Keratinocyte (primary cell): ENCODE data around the gene UNC79. TPM values are rescaled to one million over a fixed set of nuclear protein-coding genes. Genes with fewer than 3 reads are reported as not detected.
A peak's percentile ranks its signal among the peaks of the same experiment; 100 is the strongest.

Experiments
- DNase-seq: peaks from one replicate; pipeline ENCODE4 v3.0.0-alpha.2; 2011; ENCODE audit warnings: low read depth, missing footprints, low spot score
- FAIRE-seq: peaks from 2 replicates; lab custom pipeline; 2011; peaks lifted over from hg19 to GRCh38; lab: Jason Lieb, UNC
- H2AFZ ChIP-seq: 2 replicates; pipeline ENCODE4 v1.6.0; 2012; ENCODE audit warnings: low read length, control low read depth, inconsistent platforms; ENCODE audit not compliant: control insufficient read depth
- H3K27ac ChIP-seq: 2 replicates; pipeline ENCODE4 v1.5.1; 2011; ENCODE audit warnings: low read length; ENCODE audit not compliant: control insufficient read depth, insufficient read depth
- H3K27me3 ChIP-seq: 3 replicates; pipeline ENCODE4 v1.6.0; 2011; ENCODE audit warnings: low read length; ENCODE audit not compliant: control insufficient read depth, insufficient read depth; ENCODE audit errors: extremely low read depth
- H3K36me3 ChIP-seq, 2 experiments: 2 replicates in 1 of 2; 3 replicates in 1 of 2; pipeline ENCODE4 v1.5.1; 2011; ENCODE audit warnings: low read length in 2 of 2, mild to moderate bottlenecking in 1 of 2; ENCODE audit not compliant: control insufficient read depth in 2 of 2, insufficient read depth in 2 of 2; ENCODE audit errors: extremely low read depth in 1 of 2
- H3K4me1 ChIP-seq: 3 replicates; pipeline ENCODE4 v1.5.1; 2011; ENCODE audit warnings: low read length; ENCODE audit not compliant: control insufficient read depth, insufficient read depth; ENCODE audit errors: extremely low read depth
- H3K4me2 ChIP-seq: 3 replicates; pipeline ENCODE4 v1.6.0; 2011; ENCODE audit warnings: low read depth, low read length; ENCODE audit not compliant: control insufficient read depth, insufficient read depth; ENCODE audit errors: extremely low read depth
- H3K4me3 ChIP-seq, 3 experiments: fragments of 200-600 bp in 1 of 3; sonication (generic) in 1 of 3; 2 replicates in 2 of 3; 3 replicates in 1 of 3; pipeline ENCODE4 v1.5.1; 2011 to 2016; ENCODE audit warnings: low read length in 3 of 3, mild to moderate bottlenecking in 3 of 3, control low read depth in 2 of 3, inconsistent platforms in 1 of 3, low read depth in 1 of 3, mixed read lengths in 1 of 3, mixed run types in 1 of 3, moderate library complexity in 1 of 3; ENCODE audit not compliant: control insufficient read depth in 2 of 3, insufficient read depth in 2 of 3; ENCODE audit errors: extremely low read depth in 1 of 3
- H3K79me2 ChIP-seq: 2 replicates; pipeline ENCODE4 v1.6.0; 2012; ENCODE audit warnings: low read length; ENCODE audit not compliant: control insufficient read depth, insufficient read depth
- H3K9ac ChIP-seq: 3 replicates; pipeline ENCODE4 v1.6.0; 2011; ENCODE audit warnings: low read length; ENCODE audit not compliant: control insufficient read depth, insufficient read depth; ENCODE audit errors: extremely low read depth
- H3K9me1 ChIP-seq: 3 replicates; pipeline ENCODE4 v1.6.0; 2011; ENCODE audit warnings: low read length; ENCODE audit not compliant: control insufficient read depth, insufficient read depth; ENCODE audit errors: extremely low read depth
- H3K9me3 ChIP-seq: 2 replicates; pipeline ENCODE4 v1.5.1; 2012; ENCODE audit warnings: low read depth, low read length; ENCODE audit not compliant: control insufficient read depth
- H4K20me1 ChIP-seq: 3 replicates; pipeline ENCODE4 v1.6.0; 2011; ENCODE audit warnings: low read length; ENCODE audit not compliant: control insufficient read depth, insufficient read depth; ENCODE audit errors: extremely low read depth
- CTCF ChIP-seq, 3 experiments: IDR thresholded peaks in 1 of 3; conservative IDR thresholded peaks in 1 of 3; optimal IDR thresholded peaks in 1 of 3; 2 replicates in 2 of 3; 3 replicates in 1 of 3; pipeline versions ENCODE3 to v1.5.1; 2011; ENCODE audit warnings: low read length in 3 of 3, mild to moderate bottlenecking in 3 of 3, moderate library complexity in 2 of 3, control low read depth in 1 of 3, inconsistent platforms in 1 of 3; ENCODE audit not compliant: insufficient read depth in 2 of 3; ENCODE audit errors: extremely low read depth in 1 of 3
- EZH2 ChIP-seq: IDR thresholded peaks from one replicate; pipeline ENCODE4 v1.6.1; 2012; ENCODE audit warnings: inconsistent platforms, mild to moderate bottlenecking, low read length, moderate library complexity
- dilution Hi-C: fragments of 300-500 bp; cut with MboI; formaldehyde crosslinking; loops from one replicate; pipeline ENCODE4 v1.7.0; 2020; ENCODE audit warnings: low sequenced_read_pairs; ENCODE audit not compliant: extremely low pct_ligation_motif_present
- polyA plus RNA-seq, 5 experiments: library from polyadenylated mRNA; depleted of rRNA in 3 of 5; stranded (reverse) in 3 of 5; stranded (forward) in 1 of 5; unstranded in 1 of 5; fragments of >200 nt; gene quantifications; 1 replicate in 1 of 5; 2 replicates in 3 of 5; 3 replicates in 1 of 5; pipeline versions ENCODE4 v1.2.1 to v1.2.3, GENCODE V29; 2011 to 2012; ENCODE audit warnings: missing spikeins in 2 of 5, low read depth in 1 of 5, low replicate concordance in 1 of 5

UNC79 gene
- polyA plus RNA-seq, 1 donor (not counting 4 experiments of a cell fraction or from before 2014, with no cell fraction given): 0.01 TPM

GRCh38 chr14:93456356-93456755, 25.6 kb downstream of the UNC79 start:
- dilution Hi-C loops: no loop called here
- DNase-seq: peak; percentile 1
- no peak overlapping the region for H3K4me2 ChIP-seq
- FAIRE-seq: no peak
- no peaks in the 10 kb centered on the region for H4K20me1 ChIP-seq
- H3K4me3 ChIP-seq: no peak overlapping the region
- H3K27ac ChIP-seq: no peak overlapping the region
- H2AFZ ChIP-seq: no peak overlapping the region
- no peaks in the 10 kb centered on the region for H3K79me2 ChIP-seq
- no peaks in the 10 kb centered on the region for H3K9me1 ChIP-seq
- no peak for TF ChIP-seq EZH2
- TF ChIP-seq CTCF (optimal IDR thresholded peaks at IDR 0.05 in 1 of 3, IDR thresholded peaks at IDR 0.05 in 1 of 3, conservative IDR thresholded peaks at IDR 0.05 in 1 of 3; ENCODE audit: extremely low read depth in 1 of 3, insufficient read depth in 2 of 3, low read length in 3 of 3): no peak
- H3K9ac ChIP-seq: no peak overlapping the region
- H3K9me3 ChIP-seq: no peaks in the 10 kb centered on the region
- H3K4me1 ChIP-seq: no peaks in the 10 kb centered on the region
- H3K36me3 ChIP-seq: no peaks in the 10 kb centered on the region
- H3K27me3 ChIP-seq: no peaks in the 10 kb centered on the region

- no peak for TF ChIP-seq CTCF (optimal IDR thresholded peaks at IDR 0.05 in 1 of 3, IDR thresholded peaks at IDR 0.05 in 1 of 3, conservative IDR thresholded peaks at IDR 0.05 in 1 of 3; ENCODE audit: extremely low read depth in 1 of 3, insufficient read depth in 2 of 3, low read length in 3 of 3)
- no peak for TF ChIP-seq EZH2
- Histone ChIP-seq H3K4me3 (no peak overlapping the region), H3K9me3 (no peaks in the 10 kb centered on the region), H3K36me3 (no peaks in the 10 kb centered on the region), H3K9me1 (no peaks in the 10 kb centered on the region), H3K4me2 (no peak overlapping the region), H3K9ac (no peak overlapping the region), H3K4me1 (no peaks in the 10 kb centered on the region), H3K27ac (no peak overlapping the region), H2AFZ (no peak overlapping the region), H4K20me1 (no peaks in the 10 kb centered on the region), H3K79me2 (no peaks in the 10 kb centered on the region), H3K27me3 (no peaks in the 10 kb centered on the region)
- dilution Hi-C loops: no loop called here
- no peak for FAIRE-seq
- DNase-seq: no peak
Observed at GRCh38 chr14:93458234-93458633, 27.5 kb downstream of the UNC79 start.
